Measurements from ENCODE around the gene CHRM4. TPM values are rescaled to one million over a fixed set of nuclear protein-coding genes. Genes with fewer than 3 reads are reported as not detected.

Gene CHRM4
- total and polyA plus RNA-seq, 4 experiments from 2014 or later = 0.12 to 0.16 TPM; not detected in 2

DNA sequence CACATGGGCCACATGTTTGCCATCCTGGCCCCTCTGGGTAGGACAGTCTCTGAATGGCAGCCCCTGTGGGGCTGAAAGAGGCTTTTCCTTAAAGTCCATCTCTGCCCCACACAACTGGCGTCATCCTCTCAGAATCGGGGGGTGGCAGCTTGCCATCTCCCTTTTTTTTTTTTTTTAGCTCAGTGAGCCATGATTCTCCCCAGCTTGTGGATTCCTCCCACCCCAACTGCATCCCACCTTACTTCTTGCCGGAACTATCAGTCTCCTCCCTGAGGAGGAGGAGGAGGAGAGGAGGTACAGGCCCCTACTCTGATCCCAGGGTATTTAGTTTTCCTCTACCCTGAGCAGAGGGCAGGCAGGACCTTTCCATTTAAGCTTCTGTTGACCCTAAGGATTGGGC is 40.9 kb downstream of the CHRM4 start:
- peak overlapping the region in 5 of 7 donors; percentile 37 to 97 (median 71) for H3K27ac Mint-ChIP-seq
- POLR2A ChIA-PET (ENCODE audit: partially characterized antibody) = interaction anchor here (1.4 to 14.7 kb wide), 4 partner anchors 8 to 29 kb away, joined by 6 to 334 read pairs (median 148); partner anchors contain the start of gene MDK
- Histone ChIP-seq H3K36me3 (ENCODE audit: insufficient read depth, low read length) (peaks cover 6% of the 10 kb centered on the region), H3K27me3 (ENCODE audit: insufficient read depth, low read length) (no peaks in the 10 kb centered on the region), H3K4me3 (ENCODE audit: low read length in 2 of 2) (no peak overlapping the region), H3K9me3 (ENCODE audit: control insufficient read depth in 1 of 2, low read length in 2 of 2) (no peaks in the 10 kb centered on the region), H3K27ac (ENCODE audit: low read depth, low read length) (peak overlapping the region; percentile 69), H3K4me1 (ENCODE audit: insufficient read depth, low read length) (peaks cover 85% of the 10 kb centered on the region)
- peaks cover 0 to 2% of the 10 kb centered on the region in 2 donors for H3K27me3 Mint-ChIP-seq
- peaks cover 6 to 39% of the 10 kb centered on the region in 2 donors for H3K36me3 Mint-ChIP-seq
- H3K4me1 Mint-ChIP-seq = peaks cover 45 to 90% (median 71%) of the 10 kb centered on the region in 4 donors
- no peak for DNase-seq
- H3K4me3 Mint-ChIP-seq = peak overlapping the region in 7 of 8 donors; percentile 38 to 73 (median 48)
- intact Hi-C loops (cut with micrococcal nuclease) = no loop called here
- CTCF ChIA-PET (ENCODE audit: partially characterized antibody) = interaction anchor here (1.1 to 17.9 kb wide), 5 partner anchors 12 to 38 kb away, joined by 3 to 469 read pairs (median 5); no protein-coding TSS in a partner anchor
- H3K9me3 Mint-ChIP-seq = peaks cover 0 to 2% (median 0%) of the 10 kb centered on the region in 8 donors

DNA sequence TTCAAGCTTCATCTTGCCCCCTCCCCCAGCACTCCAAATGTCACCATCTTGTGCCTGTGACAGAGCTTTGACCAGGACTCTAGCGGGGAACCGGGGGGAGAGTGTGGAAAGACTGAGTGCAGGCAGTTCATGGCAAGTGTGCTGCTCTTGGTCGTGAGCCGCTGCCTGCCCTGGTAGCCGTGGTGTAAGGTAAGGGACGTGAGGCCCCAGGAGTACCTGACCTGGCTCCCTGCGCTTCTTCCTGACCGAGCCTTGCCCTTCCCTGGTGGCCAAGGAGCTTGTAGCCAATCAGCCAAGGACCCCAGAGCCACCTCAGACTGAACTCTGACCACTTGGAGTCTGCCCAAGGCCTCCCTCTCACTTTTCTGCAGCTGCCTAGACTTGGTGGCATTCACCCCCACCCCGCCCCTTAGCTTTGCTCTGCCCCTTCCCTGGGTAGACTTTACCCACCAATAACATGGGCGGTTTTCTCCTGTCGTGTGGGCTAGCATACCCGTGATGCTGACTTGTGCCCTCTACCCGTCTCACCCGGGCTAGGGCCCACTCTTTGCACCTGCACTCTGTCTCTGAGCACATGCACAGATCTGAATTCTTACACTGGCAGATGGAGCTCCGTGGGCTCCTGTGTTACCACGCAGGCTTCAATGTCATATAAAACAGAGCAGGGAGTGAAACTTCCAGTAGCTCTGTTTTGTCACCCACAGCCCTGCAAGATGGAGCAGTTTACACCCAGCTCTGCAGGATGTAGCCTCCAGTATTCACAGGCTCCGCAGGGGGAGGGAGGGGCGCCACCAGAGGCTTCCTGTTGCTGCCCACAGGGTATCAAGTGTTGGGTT is 42.8 kb downstream of the CHRM4 start:
- Mint-ChIP-seq H3K27me3 (peaks cover 0 to 2% of the 10 kb centered on the region in 2 donors), H3K4me3 (peak overlapping the region; percentile 91 to 99 (median 94)), H3K9me3 (peaks cover 0 to 2% (median 0%) of the 10 kb centered on the region in 8 donors), H3K27ac (peak overlapping the region; percentile 89 to 97 (median 93)), H3K36me3 (peaks cover 6 to 32% of the 10 kb centered on the region in 2 donors), H3K4me1 (peaks cover 48 to 94% (median 76%) of the 10 kb centered on the region in 4 donors)
- Histone ChIP-seq H3K9me3 (ENCODE audit: control insufficient read depth in 1 of 2, low read length in 2 of 2) (no peaks in the 10 kb centered on the region), H3K4me1 (ENCODE audit: insufficient read depth, low read length) (peaks cover 84% of the 10 kb centered on the region), H3K27me3 (ENCODE audit: insufficient read depth, low read length) (no peaks in the 10 kb centered on the region), H3K27ac (ENCODE audit: low read depth, low read length) (peak overlapping the region; percentile 83), H3K4me3 (ENCODE audit: low read length in 2 of 2) (peak overlapping the region; percentile 83 to 89), H3K36me3 (ENCODE audit: insufficient read depth, low read length) (peaks cover 5% of the 10 kb centered on the region)
- intact Hi-C loops (cut with micrococcal nuclease) = loop anchor here (2.0 to 5.0 kb wide), 2 partner anchors 34 to 228 kb away; partner anchors contain the start of genes MDK and PHF21A
- peak; percentile 58 to 73 (median 61) for DNase-seq
- ChIA-PET POLR2A (ENCODE audit: partially characterized antibody) (interaction anchor here (0.8 to 14.7 kb wide), 14 partner anchors 8 to 430 kb away, joined by 3 to 334 read pairs (median 5); partner anchors contain the start of genes ATG13, HARBI1 and MDK), CTCF (ENCODE audit: partially characterized antibody) (interaction anchor here (0.5 to 17.9 kb wide), 16 partner anchors 8 to 432 kb away, joined by 3 to 469 read pairs (median 5); partner anchors contain the start of gene PEX16)

DNA sequence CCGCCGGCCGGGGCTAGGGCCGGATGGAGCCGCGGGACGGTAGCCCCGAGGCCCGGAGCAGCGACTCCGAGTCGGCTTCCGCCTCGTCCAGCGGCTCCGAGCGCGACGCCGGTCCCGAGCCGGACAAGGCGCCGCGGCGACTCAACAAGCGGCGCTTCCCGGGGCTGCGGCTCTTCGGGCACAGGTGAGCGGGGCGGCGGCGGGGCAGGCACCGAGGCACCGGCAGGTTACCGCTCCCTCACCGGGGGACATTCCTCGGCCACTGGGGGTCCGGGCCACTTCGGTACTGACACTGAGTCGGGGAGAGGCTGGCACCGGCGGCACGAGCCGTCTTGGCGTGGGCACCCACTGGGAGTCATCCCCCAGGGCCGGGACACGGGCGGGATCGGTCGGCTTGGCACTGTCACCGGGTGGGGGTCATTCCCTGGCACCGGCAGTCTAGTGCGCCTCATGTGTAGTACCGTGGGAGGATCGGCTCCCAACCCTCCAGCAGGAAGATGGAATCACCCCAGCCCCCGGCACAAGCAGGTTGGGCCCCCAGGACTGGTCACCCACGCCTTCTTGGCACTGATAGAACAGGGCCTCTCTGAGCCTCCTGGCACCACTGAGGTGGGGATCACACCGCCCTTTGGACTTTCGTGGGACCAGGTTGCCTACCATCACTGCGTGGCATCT is 43.8 kb downstream of the CHRM4 start:
- intact Hi-C loops (cut with micrococcal nuclease) = loop anchor here (1.0 to 5.0 kb wide), 5 partner anchors 16 to 270 kb away; partner anchors contain the start of genes ATG13, HARBI1, MDK and PHF21A
- CTCF ChIA-PET (ENCODE audit: partially characterized antibody) = interaction anchor here (0.6 to 17.9 kb wide), 10 partner anchors 8 to 181 kb away, joined by 3 to 469 read pairs (median 5); no protein-coding TSS in a partner anchor
- Mint-ChIP-seq H3K4me1 (peaks cover 47 to 94% (median 73%) of the 10 kb centered on the region in 4 donors), H3K4me3 (peak overlapping the region; percentile 91 to 99 (median 94)), H3K36me3 (peaks cover 6 to 31% of the 10 kb centered on the region in 2 donors), H3K27me3 (peaks cover 0 to 2% of the 10 kb centered on the region in 2 donors), H3K9me3 (peaks cover 0 to 2% (median 0%) of the 10 kb centered on the region in 8 donors), H3K27ac (peak overlapping the region; percentile 53 to 97 (median 93))
- Histone ChIP-seq H3K27ac (ENCODE audit: low read depth, low read length) (peak overlapping the region; percentile 83), H3K9me3 (ENCODE audit: control insufficient read depth in 1 of 2, low read length in 2 of 2) (no peaks in the 10 kb centered on the region), H3K36me3 (ENCODE audit: insufficient read depth, low read length) (no peaks in the 10 kb centered on the region), H3K27me3 (ENCODE audit: insufficient read depth, low read length) (no peaks in the 10 kb centered on the region), H3K4me3 (ENCODE audit: low read length in 2 of 2) (peak overlapping the region; percentile 83 to 89), H3K4me1 (ENCODE audit: insufficient read depth, low read length) (peaks cover 84% of the 10 kb centered on the region)
- POLR2A ChIA-PET (ENCODE audit: partially characterized antibody) = interaction anchor here (0.8 to 14.7 kb wide), 9 partner anchors 9 to 270 kb away, joined by 3 to 334 read pairs (median 5); partner anchors contain the start of genes ATG13, HARBI1 and MDK
- DNase-seq = peak in 1 of 5 donors; percentile 51

DNA sequence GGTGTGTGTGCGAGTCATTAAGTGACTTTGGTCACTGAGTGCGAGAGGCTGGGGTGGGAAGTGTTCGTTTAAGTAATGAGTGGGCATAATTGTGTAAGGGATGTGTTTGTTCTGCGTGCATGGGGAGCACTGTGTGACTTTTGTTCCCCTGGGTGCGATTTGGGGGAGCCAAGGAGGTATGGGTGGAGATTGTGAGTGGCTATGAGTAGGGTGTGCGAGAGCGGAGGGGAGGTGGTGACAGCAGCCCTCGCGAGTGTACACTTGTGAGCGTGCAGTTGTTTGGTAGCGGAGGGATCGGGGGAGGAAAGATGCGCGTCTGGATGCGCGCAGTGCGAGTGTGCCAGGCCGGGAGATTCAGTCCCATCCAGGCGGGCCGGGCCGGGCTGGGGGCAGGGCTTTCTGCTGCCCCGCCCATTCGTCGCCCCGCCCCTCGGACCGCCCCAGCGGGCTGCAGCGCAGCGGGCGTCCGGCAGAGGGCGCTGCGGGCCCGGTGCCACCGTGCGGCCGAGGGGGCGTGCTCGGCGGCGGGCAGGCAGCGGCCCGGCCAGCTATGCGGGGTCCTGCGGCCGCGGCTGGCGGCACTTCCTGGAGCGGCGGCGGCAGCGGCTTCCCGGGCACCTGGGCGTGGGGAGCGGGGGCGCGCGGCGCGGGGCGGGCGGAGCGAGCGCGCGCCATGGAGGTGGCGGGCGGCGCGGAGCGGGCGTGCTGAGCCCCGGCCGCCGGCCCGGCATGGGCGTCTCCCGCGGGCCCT is 44.5 kb downstream of the CHRM4 start, which contains the start of gene DGKZ:
TSS of gene DGKZ (plus strand) at position 578 of the 751 bp plus-strand sequence. CDS start 197 bp downstream, outside the sequence.
- peaks cover 0 to 2% (median 0%) of the 10 kb centered on the region in 8 donors for H3K9me3 Mint-ChIP-seq
- peak within 1 kb of the TSS; percentile 89 to 97 (median 94) for H3K27ac Mint-ChIP-seq
- Histone ChIP-seq H3K4me1 (ENCODE audit: insufficient read depth, low read length) (peaks cover 84% of the 10 kb centered on the region), H3K36me3 (ENCODE audit: insufficient read depth, low read length) (no peaks in the 10 kb centered on the region), H3K27me3 (ENCODE audit: insufficient read depth, low read length) (no peaks in the 10 kb centered on the region), H3K9me3 (ENCODE audit: control insufficient read depth in 1 of 2, low read length in 2 of 2) (no peaks in the 10 kb centered on the region), H3K4me3 (ENCODE audit: low read length in 2 of 2) (peak within 1 kb of the TSS; percentile 83 to 89), H3K27ac (ENCODE audit: low read depth, low read length) (peak within 1 kb of the TSS; percentile 83)
- peaks cover 6 to 26% of the 10 kb centered on the region in 2 donors for H3K36me3 Mint-ChIP-seq
- H3K27me3 Mint-ChIP-seq = peaks cover 0 to 2% of the 10 kb centered on the region in 2 donors
- intact Hi-C loops (cut with micrococcal nuclease) = loop anchor here (1.0 to 5.0 kb wide), 4 partner anchors 16 to 270 kb away; partner anchors contain the start of genes ATG13, HARBI1 and MDK
- peak within 1 kb of the TSS; percentile 92 to 99 (median 94) for H3K4me3 Mint-ChIP-seq
- POLR2A ChIA-PET (ENCODE audit: partially characterized antibody) = interaction anchor here (0.8 to 14.7 kb wide), 6 partner anchors 8 to 34 kb away, joined by 3 to 334 read pairs (median 20); partner anchors contain the start of gene MDK
- peak; percentile 87 to 99 (median 95) for DNase-seq
- CTCF ChIA-PET (ENCODE audit: partially characterized antibody) = interaction anchor here (0.6 to 17.9 kb wide), 10 partner anchors 7 to 42 kb away, joined by 3 to 469 read pairs (median 6); no protein-coding TSS in a partner anchor
- peaks cover 49 to 94% (median 76%) of the 10 kb centered on the region in 4 donors for H3K4me1 Mint-ChIP-seq

DNA sequence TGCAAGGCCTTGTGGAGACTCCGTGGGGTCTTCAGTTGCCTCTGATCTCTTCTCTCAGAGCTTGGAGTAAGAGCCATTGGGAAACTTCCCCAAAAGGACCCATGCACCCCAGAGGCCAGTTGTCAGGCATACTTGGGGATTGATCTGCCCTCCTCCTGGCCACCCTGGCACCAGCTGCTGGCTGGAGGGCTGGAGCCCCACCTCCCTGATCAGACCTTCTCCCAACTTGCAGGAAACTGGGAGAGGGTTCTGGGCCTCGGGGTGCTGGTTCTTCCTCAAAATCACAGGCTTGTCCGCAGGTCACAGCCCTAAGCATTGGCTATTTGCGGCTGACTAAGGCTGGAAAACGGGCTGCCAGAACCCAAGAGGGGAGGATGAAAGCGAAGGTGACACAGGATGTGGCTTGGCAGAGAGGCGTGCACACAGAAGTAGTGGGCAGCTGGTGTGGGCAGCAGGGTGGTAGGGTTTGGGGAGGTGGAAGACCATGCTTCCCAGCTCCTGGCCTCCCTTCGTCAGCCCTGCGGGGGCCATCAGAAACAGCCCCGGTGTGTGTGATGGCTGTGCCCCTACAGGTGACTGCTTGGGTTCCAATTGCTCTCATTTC is 45.6 kb downstream of the CHRM4 start:
- intact Hi-C loops (cut with micrococcal nuclease) = loop anchor here (2.0 to 5.0 kb wide), 2 partner anchors 36 to 183 kb away; partner anchors contain the start of gene MDK
- Histone ChIP-seq H3K27me3 (ENCODE audit: insufficient read depth, low read length) (no peaks in the 10 kb centered on the region), H3K36me3 (ENCODE audit: insufficient read depth, low read length) (no peaks in the 10 kb centered on the region), H3K9me3 (ENCODE audit: control insufficient read depth in 1 of 2, low read length in 2 of 2) (no peaks in the 10 kb centered on the region), H3K27ac (ENCODE audit: low read depth, low read length) (peak overlapping the region; percentile 68), H3K4me3 (ENCODE audit: low read length in 2 of 2) (peak overlapping the region; percentile 13 to 68), H3K4me1 (ENCODE audit: insufficient read depth, low read length) (peaks cover 84% of the 10 kb centered on the region)
- Mint-ChIP-seq H3K4me1 (peaks cover 56 to 94% (median 76%) of the 10 kb centered on the region in 4 donors), H3K9me3 (peaks cover 0 to 2% (median 0%) of the 10 kb centered on the region in 8 donors), H3K4me3 (peak overlapping the region; percentile 85 to 95 (median 90)), H3K27me3 (peaks cover 0 to 2% of the 10 kb centered on the region in 2 donors), H3K36me3 (peaks cover 6 to 22% of the 10 kb centered on the region in 2 donors), H3K27ac (peak overlapping the region; percentile 82 to 97 (median 85))
- ChIA-PET CTCF (ENCODE audit: partially characterized antibody) (interaction anchor here (0.9 to 17.9 kb wide), 9 partner anchors 8 to 183 kb away, joined by 3 to 469 read pairs (median 5); no protein-coding TSS in a partner anchor), POLR2A (ENCODE audit: partially characterized antibody) (interaction anchor here (1.1 to 14.7 kb wide), 6 partner anchors 14 to 428 kb away, joined by 3 to 334 read pairs (median 4); partner anchors contain the start of genes MDK and PEX16)
- DNase-seq = peak in 1 of 5 donors; percentile 64

Data from CD4-positive, alpha-beta memory T cell (primary cell).